Duodenal mucosa (tissue), 2 donors: ENCODE data around the gene TMCC3.
"Not testable (repeated sequence)": the region's sequence is repeated elsewhere in the genome, so short reads cannot be mapped to it uniquely, and the experiment has no call there.

Experiments
- H3K27ac ChIP-seq: one replicate; pipeline ENCODE4 v1.7.0; 2013; ENCODE audit warnings: low read depth, low read length
- H3K27me3 ChIP-seq, 2 donors: one replicate each; pipeline ENCODE4 v1.7.0; 2013; ENCODE audit warnings: low read length in 2 of 2, control low read depth in 1 of 2; ENCODE audit not compliant: insufficient read depth in 2 of 2, control insufficient read depth in 1 of 2
- H3K36me3 ChIP-seq, 2 donors: one replicate each; pipeline ENCODE4 v1.7.0; 2013; ENCODE audit warnings: low read length in 2 of 2, control low read depth in 1 of 2; ENCODE audit not compliant: insufficient read depth in 2 of 2, control insufficient read depth in 1 of 2
- H3K4me1 ChIP-seq, 2 donors: one replicate each; pipeline ENCODE4 v1.7.0; 2013; ENCODE audit warnings: low read length in 2 of 2, control low read depth in 1 of 2; ENCODE audit not compliant: insufficient read depth in 2 of 2, control insufficient read depth in 1 of 2
- H3K4me3 ChIP-seq, 2 donors: one replicate each; pipeline ENCODE4 v1.7.0; 2013; ENCODE audit warnings: low read length in 2 of 2, low read depth in 1 of 2
- H3K9ac ChIP-seq, 2 donors: one replicate each; pipeline ENCODE4 v1.7.0; 2013; ENCODE audit warnings: low read length in 2 of 2, low read depth in 1 of 2
- H3K9me3 ChIP-seq, 2 donors: one replicate each; pipeline ENCODE4 v1.7.0; 2013; ENCODE audit warnings: low read length in 2 of 2, control low read depth in 1 of 2; ENCODE audit not compliant: control insufficient read depth in 1 of 2

TMCC3 gene, protein sequence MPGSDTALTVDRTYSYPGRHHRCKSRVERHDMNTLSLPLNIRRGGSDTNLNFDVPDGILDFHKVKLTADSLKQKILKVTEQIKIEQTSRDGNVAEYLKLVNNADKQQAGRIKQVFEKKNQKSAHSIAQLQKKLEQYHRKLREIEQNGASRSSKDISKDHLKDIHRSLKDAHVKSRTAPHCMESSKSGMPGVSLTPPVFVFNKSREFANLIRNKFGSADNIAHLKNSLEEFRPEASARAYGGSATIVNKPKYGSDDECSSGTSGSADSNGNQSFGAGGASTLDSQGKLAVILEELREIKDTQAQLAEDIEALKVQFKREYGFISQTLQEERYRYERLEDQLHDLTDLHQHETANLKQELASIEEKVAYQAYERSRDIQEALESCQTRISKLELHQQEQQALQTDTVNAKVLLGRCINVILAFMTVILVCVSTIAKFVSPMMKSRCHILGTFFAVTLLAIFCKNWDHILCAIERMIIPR

GRCh38 chr12:94650143-94651056, at the start of gene TMCC3:
Gene TMCC3, minus strand, starts transcription at chr12:94650557. Its CDS starts 127 bp downstream, at chr12:94650430.
- Histone ChIP-seq H3K4me1 (peaks cover 0 to 10% of the 10 kb centered on the region in 2 donors), H3K4me3 (peak within 1 kb of the TSS; percentile 53 to 76), H3K36me3 (no peaks in the 10 kb centered on the region), H3K9me3 (no peaks in the 10 kb centered on the region), H3K9ac (peak within 1 kb of the TSS; percentile 27 to 78), H3K27me3 (no peaks in the 10 kb centered on the region), H3K27ac (peak within 1 kb of the TSS; percentile 5)

DNA sequence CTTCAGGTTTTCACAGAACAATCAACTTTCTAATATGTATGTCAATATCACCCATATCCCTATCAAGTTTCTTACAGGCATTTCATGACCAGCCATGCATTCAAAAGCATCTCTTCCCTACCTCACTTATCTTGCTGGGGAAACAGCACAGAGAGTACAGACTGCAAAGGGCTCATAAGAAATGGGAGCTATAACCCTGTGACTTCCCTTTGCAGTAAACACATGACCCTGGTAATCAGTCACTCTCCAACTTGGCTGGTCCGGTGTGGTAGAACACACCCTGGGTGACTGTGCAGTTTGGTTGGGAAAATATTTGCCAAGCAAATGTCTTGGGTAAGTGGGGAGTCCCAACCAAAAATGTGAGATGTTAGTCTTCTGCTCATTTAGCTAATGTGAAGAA, 49.4 kb upstream of the TMCC3 start:
- no peak overlapping the region for H3K27ac ChIP-seq
- no peak overlapping the region for H3K4me3 ChIP-seq
- H3K27me3 ChIP-seq: no peaks in the 10 kb centered on the region
- no peak overlapping the region for H3K9ac ChIP-seq
- H3K4me1 ChIP-seq: no peaks in the 10 kb centered on the region
- H3K36me3 ChIP-seq: no peaks in the 10 kb centered on the region
- H3K9me3 ChIP-seq: no peaks in the 10 kb centered on the region

DNA sequence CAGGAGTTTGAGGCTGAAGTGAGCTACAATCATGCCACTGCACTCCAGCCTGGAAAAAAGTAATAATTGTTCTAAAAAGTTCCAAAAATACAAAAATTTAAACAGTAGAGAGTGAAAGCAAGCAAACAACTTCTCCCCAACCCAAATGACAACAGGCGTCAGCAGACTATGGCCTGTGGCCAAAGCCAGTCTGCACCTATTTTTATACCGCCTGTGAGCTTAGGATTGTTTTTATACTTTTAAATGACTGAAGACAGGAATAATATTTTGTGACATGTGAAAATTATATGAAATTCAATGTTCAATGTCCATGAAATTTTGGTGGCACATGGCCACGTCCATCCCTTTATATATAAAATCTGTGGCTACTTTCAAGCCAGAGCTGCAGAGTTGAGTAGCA, 48.2 kb upstream of the TMCC3 start:
- Histone ChIP-seq H3K9ac (no peak overlapping the region), H3K27me3 (no peaks in the 10 kb centered on the region), H3K4me1 (no peaks in the 10 kb centered on the region), H3K27ac (no peak overlapping the region), H3K9me3 (no peaks in the 10 kb centered on the region), H3K4me3 (no peak overlapping the region), H3K36me3 (no peaks in the 10 kb centered on the region)

DNA sequence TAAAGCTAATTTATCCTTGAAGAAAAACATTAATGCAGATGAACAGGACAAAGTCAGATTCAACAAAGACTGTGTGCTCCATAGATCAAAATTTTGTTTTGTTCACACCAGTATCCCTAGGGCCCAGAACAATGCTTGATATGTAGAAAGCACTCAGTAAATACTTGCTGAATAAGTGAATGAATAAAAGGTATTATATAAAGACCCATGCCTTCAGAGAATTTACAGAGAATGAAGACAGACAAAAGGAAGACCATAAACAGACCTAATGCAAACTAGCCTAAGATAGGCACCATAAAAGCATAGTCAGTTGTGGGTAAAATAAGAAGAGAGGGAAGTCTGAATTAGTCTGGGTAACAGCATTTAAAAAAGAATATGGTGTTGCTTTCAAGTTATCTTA, 47.3 kb upstream of the TMCC3 start:
- Histone ChIP-seq H3K27ac (no peak overlapping the region), H3K9me3 (no peaks in the 10 kb centered on the region), H3K9ac (no peak overlapping the region), H3K4me3 (no peak overlapping the region), H3K4me1 (no peaks in the 10 kb centered on the region), H3K36me3 (no peaks in the 10 kb centered on the region), H3K27me3 (no peaks in the 10 kb centered on the region)

DNA sequence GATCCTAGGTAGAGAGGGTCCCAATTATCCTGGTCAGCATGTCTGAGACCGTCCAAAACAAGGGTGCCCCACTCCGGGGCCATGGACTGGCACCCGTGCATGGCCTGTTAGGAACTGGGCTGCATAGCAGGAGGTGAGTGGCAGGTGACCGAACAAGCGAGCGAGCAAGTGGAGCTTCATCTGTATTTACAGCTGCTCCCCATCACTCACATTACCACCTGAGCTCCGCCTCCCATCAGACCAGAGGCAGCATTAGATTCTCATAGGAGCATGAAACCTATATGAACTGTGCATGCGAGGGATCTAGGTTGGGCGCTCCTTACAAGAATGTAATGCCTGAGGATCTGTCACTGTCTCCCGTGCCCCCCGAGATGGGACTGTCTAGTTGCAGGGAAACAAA, 44.4 kb upstream of the TMCC3 start:
- H3K27me3 ChIP-seq: no peaks in the 10 kb centered on the region
- H3K9me3 ChIP-seq: no peaks in the 10 kb centered on the region
- H3K9ac ChIP-seq: no peak overlapping the region
- H3K27ac ChIP-seq: no peak overlapping the region
- H3K4me3 ChIP-seq: no peak overlapping the region
- no peaks in the 10 kb centered on the region for H3K36me3 ChIP-seq
- peaks cover 0 to 5% of the 10 kb centered on the region in 2 donors for H3K4me1 ChIP-seq

- not testable (repeated sequence) for H3K36me3 ChIP-seq, H3K9ac ChIP-seq, H3K27me3 ChIP-seq, H3K27ac ChIP-seq, H3K4me3 ChIP-seq, H3K4me1 ChIP-seq, H3K9me3 ChIP-seq
Measured at GRCh38 chr12:94692826-94693225, 42.5 kb upstream of the TMCC3 start.

DNA sequence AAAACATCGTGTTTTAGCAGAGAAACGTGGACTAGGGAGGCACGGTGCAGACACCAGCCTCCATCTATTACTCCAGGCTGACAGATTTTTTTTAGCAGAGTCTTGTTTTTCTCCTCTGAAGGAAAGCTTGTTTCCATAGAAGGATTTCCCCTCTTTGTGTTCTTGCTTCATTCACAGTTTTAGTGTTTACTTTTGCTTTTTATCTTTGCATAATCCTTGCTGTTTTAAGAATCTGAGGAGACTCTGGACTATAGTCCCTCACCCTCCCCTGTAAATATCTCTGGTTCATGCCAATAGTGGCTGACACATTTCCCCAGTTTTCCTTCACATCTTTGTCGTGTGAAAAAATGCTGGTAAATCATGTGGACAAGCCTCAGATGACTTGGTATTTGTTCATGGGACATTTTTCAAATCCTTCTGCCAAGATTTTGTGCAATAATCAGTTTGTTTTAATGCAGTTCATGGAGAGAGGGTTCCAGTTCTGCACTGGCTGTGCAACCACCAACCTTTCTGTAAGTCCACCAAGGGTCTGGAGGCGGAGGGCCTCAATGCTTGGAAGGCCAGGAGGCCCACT, 39.9 kb upstream of the TMCC3 start:
- no peaks in the 10 kb centered on the region for H3K27me3 ChIP-seq
- H3K27ac ChIP-seq: no peak overlapping the region
- H3K4me1 ChIP-seq: peaks cover 0 to 5% of the 10 kb centered on the region in 2 donors
- H3K9me3 ChIP-seq: no peaks in the 10 kb centered on the region
- H3K4me3 ChIP-seq: peak overlapping the region in 1 of 2 donors; percentile 2
- no peaks in the 10 kb centered on the region for H3K36me3 ChIP-seq
- H3K9ac ChIP-seq: no peak overlapping the region

GRCh38 chr12:94689646-94690036, 39.3 kb upstream of the TMCC3 start:
- peak overlapping the region in 1 of 2 donors; percentile 2 for H3K4me3 ChIP-seq

GRCh38 chr12:94689002-94689645, 38.8 kb upstream of the TMCC3 start:
- H3K4me1 ChIP-seq: peaks cover 0 to 5% of the 10 kb centered on the region in 2 donors
- H3K4me3 ChIP-seq: peak overlapping the region in 1 of 2 donors; percentile 19
- H3K9me3 ChIP-seq: no peaks in the 10 kb centered on the region
- H3K27ac ChIP-seq: no peak overlapping the region
- H3K36me3 ChIP-seq: no peaks in the 10 kb centered on the region
- H3K9ac ChIP-seq: no peak overlapping the region
- no peaks in the 10 kb centered on the region for H3K27me3 ChIP-seq

More at GRCh38 chr12:94689646-94690036, 39.3 kb upstream of the TMCC3 start:
- no peaks in the 10 kb centered on the region for H3K27me3 ChIP-seq
- H3K9ac ChIP-seq: no peak overlapping the region
- H3K9me3 ChIP-seq: no peaks in the 10 kb centered on the region
- H3K27ac ChIP-seq: no peak overlapping the region
- no peaks in the 10 kb centered on the region for H3K36me3 ChIP-seq
- H3K4me1 ChIP-seq: peaks cover 0 to 5% of the 10 kb centered on the region in 2 donors
